A673 (cell line): Measurements from ENCODE around the gene CCNK. TPM values are rescaled to one million over a fixed set of nuclear protein-coding genes. Genes with fewer than 3 reads are reported as not detected.

Source experiments
- BruUV-seq: library from RNA; stranded (reverse); fragments of 400-500 nt; replicated peaks from 2 replicates; lab custom pipeline; 2021; lab: Mats Ljungman, UMichigan
- CTCF ChIA-PET: fragments of 300-600 bp; sonication (Branson Sonifier 250); formaldehyde crosslinking; loops from one replicate; lab custom pipeline; 2022; ENCODE audit warnings: antibody characterized with exemption; lab: Charles Lee
- POLR2A ChIA-PET: fragments of 300-600 bp; sonication (Branson Sonifier 250); formaldehyde crosslinking; loops from one replicate; lab custom pipeline; 2022; ENCODE audit warnings: antibody characterized with exemption; ENCODE audit not compliant: low non-redundant PET; lab: Charles Lee
- DNase-seq: peaks from one replicate; pipeline ENCODE4 v3.0.0-alpha.2; 2015; ENCODE audit warnings: low spot score
- H3K27ac ChIP-seq: fragments of 200-600 bp; sonication (generic); 2 replicates; pipeline ENCODE4 v1.5.1; 2016; ENCODE audit warnings: mixed run types, low read depth, mild to moderate bottlenecking, mixed read lengths, antibody characterized with exemption, low read length; ENCODE audit not compliant: poor library complexity, severe bottlenecking
- H3K27me3 ChIP-seq: fragments of 200-600 bp; sonication (generic); replicated peaks from 2 replicates; pipeline ENCODE4 v1.6.1; 2017; ENCODE audit warnings: mixed run types, low read depth, mild to moderate bottlenecking, mixed read lengths, antibody characterized with exemption, low read length; ENCODE audit not compliant: insufficient read depth, poor library complexity
- H3K36me3 ChIP-seq: fragments of 200-600 bp; sonication (generic); 2 replicates; pipeline ENCODE4 v1.6.1; 2016; ENCODE audit warnings: mixed run types, mild to moderate bottlenecking, mixed read lengths, antibody characterized with exemption, low read length; ENCODE audit not compliant: insufficient read depth, poor library complexity, severe bottlenecking
- H3K4me1 ChIP-seq: fragments of 200-600 bp; sonication (generic); 2 replicates; pipeline ENCODE4 v1.6.1; 2017; ENCODE audit warnings: mixed run types, mild to moderate bottlenecking, mixed read lengths, antibody characterized with exemption, low read length; ENCODE audit not compliant: insufficient read depth, poor library complexity, severe bottlenecking
- H3K4me3 ChIP-seq: fragments of 200-600 bp; sonication (generic); 2 replicates; pipeline ENCODE4 v1.5.1; 2016; ENCODE audit warnings: low read depth, mixed run types, mild to moderate bottlenecking, mixed read lengths, low read length; ENCODE audit not compliant: poor library complexity, severe bottlenecking
- H3K9me3 ChIP-seq: fragments of 200-600 bp; sonication (generic); 2 replicates; pipeline ENCODE4 v1.6.1; 2016; ENCODE audit warnings: mixed run types, low read depth, mild to moderate bottlenecking, mixed read lengths, antibody characterized with exemption, low read length; ENCODE audit not compliant: poor library complexity, severe bottlenecking
- EZH2 ChIP-seq: fragments of 200-600 bp; sonication (generic); IDR thresholded peaks from 2 replicates; pipeline ENCODE4 v1.6.1; 2017; ENCODE audit warnings: borderline replicate concordance, low read depth, mild to moderate bottlenecking, mixed read lengths, antibody characterized with exemption, low read length; ENCODE audit not compliant: poor library complexity, severe bottlenecking
- intact Hi-C: fragments of 100-400 bp; cut with micrococcal nuclease; formaldehyde crosslinking; loops from one replicate; pipeline ENCODE4 v1.10.0; 2022; ENCODE audit not compliant: unreplicated experiment
- total RNA-seq: library from RNA; stranded (reverse); gene quantifications from 2 replicates; pipeline ENCODE4 v1.2.3, GENCODE V29; 2021
- TF ChIP-seq, protein P1 (sequence below): fragments of 300-800, 200-600 bp; sonication (generic); conservative IDR thresholded peaks from 2 replicates; pipeline ENCODE4 v1.5.1; 2017; ENCODE audit warnings: low read depth, mild to moderate bottlenecking, antibody characterized with exemption, low read length, moderate library complexity, mixed read lengths

The CCNK gene
- total RNA-seq, 1 experiment from 2014 or later = 88.0 TPM

DNA sequence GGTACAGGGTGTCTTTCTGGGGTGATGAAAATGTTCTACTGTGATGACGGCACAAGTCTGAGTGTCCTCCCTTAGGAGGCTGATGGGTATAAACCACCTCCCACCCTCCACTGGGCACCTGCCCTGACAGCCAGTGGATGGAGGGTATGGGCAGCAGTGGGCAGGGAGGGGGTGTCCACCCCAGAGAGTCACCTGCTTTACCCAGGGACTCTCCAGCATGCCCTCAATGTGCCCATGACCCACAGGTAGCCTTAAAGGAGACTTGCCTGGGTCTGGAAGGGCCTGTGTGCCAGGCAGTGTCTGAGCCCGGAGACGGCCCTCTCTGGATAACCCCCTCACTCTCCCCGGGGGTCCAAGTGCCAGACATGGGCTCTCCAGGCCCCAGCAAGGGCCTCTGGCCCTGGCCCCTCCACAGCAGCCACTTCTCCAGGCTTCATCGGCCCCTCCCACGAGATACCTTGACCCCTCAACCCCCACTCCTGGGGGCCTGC is 38.8 kb downstream of the CCNK start:
- Histone ChIP-seq H3K27ac (no peak overlapping the region), H3K36me3 (no peaks in the 10 kb centered on the region), H3K4me3 (no peak overlapping the region), H3K4me1 (peaks cover 9% of the 10 kb centered on the region), H3K27me3 (no peaks in the 10 kb centered on the region), H3K9me3 (no peaks in the 10 kb centered on the region)
- TF ChIP-seq, protein P1, sequence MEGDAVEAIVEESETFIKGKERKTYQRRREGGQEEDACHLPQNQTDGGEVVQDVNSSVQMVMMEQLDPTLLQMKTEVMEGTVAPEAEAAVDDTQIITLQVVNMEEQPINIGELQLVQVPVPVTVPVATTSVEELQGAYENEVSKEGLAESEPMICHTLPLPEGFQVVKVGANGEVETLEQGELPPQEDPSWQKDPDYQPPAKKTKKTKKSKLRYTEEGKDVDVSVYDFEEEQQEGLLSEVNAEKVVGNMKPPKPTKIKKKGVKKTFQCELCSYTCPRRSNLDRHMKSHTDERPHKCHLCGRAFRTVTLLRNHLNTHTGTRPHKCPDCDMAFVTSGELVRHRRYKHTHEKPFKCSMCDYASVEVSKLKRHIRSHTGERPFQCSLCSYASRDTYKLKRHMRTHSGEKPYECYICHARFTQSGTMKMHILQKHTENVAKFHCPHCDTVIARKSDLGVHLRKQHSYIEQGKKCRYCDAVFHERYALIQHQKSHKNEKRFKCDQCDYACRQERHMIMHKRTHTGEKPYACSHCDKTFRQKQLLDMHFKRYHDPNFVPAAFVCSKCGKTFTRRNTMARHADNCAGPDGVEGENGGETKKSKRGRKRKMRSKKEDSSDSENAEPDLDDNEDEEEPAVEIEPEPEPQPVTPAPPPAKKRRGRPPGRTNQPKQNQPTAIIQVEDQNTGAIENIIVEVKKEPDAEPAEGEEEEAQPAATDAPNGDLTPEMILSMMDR = no peak
- no peak for TF ChIP-seq EZH2
- ChIA-PET POLR2A (no interaction called here), CTCF (no interaction called here)
- no peak for DNase-seq
- BruUV-seq = no TSS peak
- intact Hi-C loops = loop anchor here (2.0 to 5.0 kb wide), 2 partner anchors 367 to 427 kb away; no protein-coding TSS in a partner anchor

DNA sequence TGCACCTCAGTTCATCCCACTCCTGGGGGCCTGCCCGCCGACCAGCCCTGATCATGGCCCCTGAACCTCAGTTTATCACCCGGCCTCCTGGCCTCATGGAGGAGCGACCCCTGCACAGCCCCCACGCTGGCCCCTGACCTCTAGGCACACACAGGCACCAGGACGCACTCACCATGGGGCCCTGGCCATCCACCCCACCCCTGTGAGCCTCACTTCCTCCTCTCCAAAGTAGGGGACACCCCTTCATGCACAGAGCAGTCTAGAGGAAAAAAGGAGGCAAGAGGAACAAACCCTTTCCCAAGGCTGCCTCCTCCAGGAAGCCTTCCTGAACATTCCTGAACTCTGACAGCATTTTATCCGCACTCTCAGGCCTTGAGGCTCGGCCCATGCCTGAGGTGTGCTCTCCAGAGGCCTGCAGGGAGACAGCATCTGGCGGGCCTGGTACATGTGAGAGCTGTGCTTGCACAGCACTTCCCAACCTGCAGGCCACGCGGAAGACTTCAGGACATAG is 39.4 kb downstream of the CCNK start:
- BruUV-seq = no TSS peak
- no peaks in the 10 kb centered on the region for H3K9me3 ChIP-seq
- ChIA-PET CTCF (no interaction called here), POLR2A (no interaction called here)
- H3K36me3 ChIP-seq = no peaks in the 10 kb centered on the region
- H3K4me3 ChIP-seq = no peak overlapping the region
- no peak overlapping the region for H3K27ac ChIP-seq
- TF ChIP-seq, protein P1 = no peak
- TF ChIP-seq EZH2 = no peak
- intact Hi-C loops = no loop called here
- no peaks in the 10 kb centered on the region for H3K27me3 ChIP-seq
- peaks cover 11% of the 10 kb centered on the region for H3K4me1 ChIP-seq
- no peak for DNase-seq

DNA sequence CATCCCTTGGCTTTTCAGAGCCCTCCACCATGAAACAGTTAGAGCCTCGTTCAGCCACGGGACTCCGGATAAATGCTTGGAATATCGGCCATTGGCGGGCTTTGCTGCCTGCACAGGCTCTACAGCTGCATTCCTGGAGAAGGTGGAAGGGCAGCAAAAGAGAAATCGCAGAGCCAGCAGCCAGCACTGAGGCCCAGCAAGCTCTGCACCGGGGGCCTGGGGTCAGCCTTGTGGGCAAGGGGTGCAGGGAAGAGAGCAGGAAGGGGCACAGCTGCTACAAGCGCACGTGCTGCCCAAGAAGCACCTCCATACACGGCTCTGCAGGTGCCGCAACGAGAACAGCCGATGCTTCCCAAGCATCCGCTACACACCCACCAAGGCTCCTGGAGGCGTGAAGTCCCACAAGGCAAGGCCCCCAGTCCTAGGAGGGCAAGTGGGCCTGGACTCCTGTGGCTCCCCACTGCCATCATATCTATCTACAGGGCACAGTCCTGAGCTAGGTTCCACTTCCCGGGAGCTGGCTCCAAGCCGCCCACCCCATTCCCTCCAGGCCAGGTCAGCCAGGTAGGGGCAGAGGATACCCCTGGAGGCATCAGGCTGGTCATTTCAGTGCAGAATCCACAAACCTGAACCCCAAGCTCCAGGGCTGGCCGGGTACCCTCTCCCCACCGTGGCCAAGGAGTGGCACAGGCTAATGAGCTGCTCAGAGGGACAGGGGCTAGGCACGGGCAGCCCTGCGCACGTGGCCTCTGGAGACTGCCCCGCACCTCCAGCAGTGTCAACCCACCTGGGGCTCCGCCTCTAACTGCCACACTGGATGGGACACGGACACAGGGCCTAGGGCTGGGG is 40.2 kb downstream of the CCNK start:
- Histone ChIP-seq H3K4me3 (no peak overlapping the region), H3K36me3 (no peaks in the 10 kb centered on the region), H3K27me3 (no peaks in the 10 kb centered on the region), H3K4me1 (peaks cover 11% of the 10 kb centered on the region), H3K27ac (no peak overlapping the region), H3K9me3 (no peaks in the 10 kb centered on the region)
- ChIA-PET CTCF (no interaction called here), POLR2A (no interaction called here)
- intact Hi-C loops = no loop called here
- BruUV-seq = no TSS peak
- no peak for DNase-seq
- TF ChIP-seq EZH2 = no peak
- TF ChIP-seq, protein P1 = no peak
